Upper lobe of right lung (tissue), 1 donor: Measurements from ENCODE around the gene ZEB2. TPM values are rescaled to one million over a fixed set of nuclear protein-coding genes. Genes with fewer than 3 reads are reported as not detected.

Experiments used
- ATAC-seq: fragments of 200-7000 bp; cut with Tn5 transposase; one replicate; pipeline ENCODE4 v1.9.1; 2020; ENCODE audit warnings: mild to moderate bottlenecking, moderate library complexity
- DNase-seq: peaks from one replicate; pipeline ENCODE4 v3.0.0-alpha.2; 2020
- H3K27ac ChIP-seq: fragments of 200-600 bp; one replicate; pipeline ENCODE4 v1.8.0; 2022
- H3K27me3 ChIP-seq: fragments of 200-600 bp; one replicate; pipeline ENCODE4 v1.8.0; 2022; ENCODE audit warnings: mild to moderate bottlenecking
- H3K36me3 ChIP-seq: fragments of 200-600 bp; one replicate; pipeline ENCODE4 v1.8.0; 2022
- H3K4me1 ChIP-seq: fragments of 200-600 bp; one replicate; pipeline ENCODE4 v1.8.0; 2022
- H3K4me3 ChIP-seq: fragments of 200-600 bp; one replicate; pipeline ENCODE4 v1.8.0; 2022; ENCODE audit warnings: mild to moderate bottlenecking
- H3K9me3 ChIP-seq: fragments of 200-600 bp; one replicate; pipeline ENCODE4 v1.8.0; 2022
- CTCF ChIP-seq: fragments of 200-600 bp; IDR thresholded peaks from one replicate; pipeline ENCODE4 v1.8.0; 2022; ENCODE audit warnings: antibody characterized with exemption
- intact Hi-C: fragments of 100-400 bp; cut with DNase I; formaldehyde crosslinking; loops from one replicate; pipeline ENCODE4 v1.11.0; 2022
- total RNA-seq: library from RNA; stranded (reverse); fragmentation: NEBNext Ultra II Directional; extraction: Animal tissue kit (Norgen Biotek cat#: 25700); gene quantifications from one replicate; pipeline ENCODE4 v1.2.1, GENCODE V29; 2021
- donor health status: DM: no; HTN: yes; CAD: no; lungs with severe emphysema.

ZEB2 gene
- total RNA-seq, 1 donor from 2014 or later, result 178 TPM

- Histone ChIP-seq H3K9me3 (no peaks in the 10 kb centered on the region), H3K27ac (no peak overlapping the region), H3K4me3 (no peak overlapping the region), H3K4me1 (no peaks in the 10 kb centered on the region), H3K36me3 (no peaks in the 10 kb centered on the region), H3K27me3 (no peaks in the 10 kb centered on the region)
- ATAC-seq, result no peak
- DNase-seq, result no peak
- intact Hi-C loops, result no loop called here
- TF ChIP-seq CTCF, result no peak
These were observed 170.2 kb downstream of the ZEB2 start for GRCh38 chr2:144349674-144350073.

DNA sequence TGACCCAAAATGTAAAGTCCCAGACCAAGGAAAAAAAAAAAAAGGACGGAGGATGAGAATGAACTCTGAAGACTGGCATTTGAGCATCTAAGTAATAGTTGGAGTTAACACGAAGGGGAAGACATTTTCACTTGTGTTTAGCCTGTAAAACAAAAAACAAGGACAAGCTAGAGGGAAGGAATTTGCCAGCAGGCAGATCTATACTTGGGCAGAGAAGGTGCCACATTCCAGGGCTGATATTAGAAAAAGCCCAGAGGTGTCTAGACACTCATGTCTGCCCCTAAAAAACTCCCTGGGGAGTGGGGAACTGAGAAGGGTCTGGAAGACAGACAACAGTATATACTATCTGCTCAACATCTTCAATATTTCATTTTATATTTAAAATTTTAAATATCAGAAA lies 171.1 kb downstream of the ZEB2 start:
- intact Hi-C loops, result no loop called here
- no peak overlapping the region for H3K27ac ChIP-seq
- no peaks in the 10 kb centered on the region for H3K36me3 ChIP-seq
- DNase-seq (no peak), ATAC-seq (no peak)
- H3K4me1 ChIP-seq, result no peaks in the 10 kb centered on the region
- no peak overlapping the region for H3K4me3 ChIP-seq
- no peaks in the 10 kb centered on the region for H3K9me3 ChIP-seq
- H3K27me3 ChIP-seq, result no peaks in the 10 kb centered on the region
- no peak for TF ChIP-seq CTCF

GRCh38 chr2:144346229-144346628 lies 173.7 kb downstream of the ZEB2 start:
- no peak for ATAC-seq
- H3K27me3 ChIP-seq, result no peaks in the 10 kb centered on the region
- no peaks in the 10 kb centered on the region for H3K9me3 ChIP-seq
- H3K27ac ChIP-seq, result no peak overlapping the region
- no peak for DNase-seq
- no peak overlapping the region for H3K4me3 ChIP-seq
- H3K36me3 ChIP-seq, result no peaks in the 10 kb centered on the region
- TF ChIP-seq CTCF, result no peak
- no peaks in the 10 kb centered on the region for H3K4me1 ChIP-seq
- intact Hi-C loops, result no loop called here

GRCh38 chr2:144343145-144343544 lies 176.8 kb downstream of the ZEB2 start:
- no peak for DNase-seq
- Histone ChIP-seq H3K27me3 (no peaks in the 10 kb centered on the region), H3K4me1 (no peaks in the 10 kb centered on the region), H3K27ac (no peak overlapping the region), H3K9me3 (no peaks in the 10 kb centered on the region), H3K36me3 (no peaks in the 10 kb centered on the region), H3K4me3 (no peak overlapping the region)
- intact Hi-C loops, result no loop called here
- TF ChIP-seq CTCF, result no peak
- ATAC-seq, result no peak

DNA sequence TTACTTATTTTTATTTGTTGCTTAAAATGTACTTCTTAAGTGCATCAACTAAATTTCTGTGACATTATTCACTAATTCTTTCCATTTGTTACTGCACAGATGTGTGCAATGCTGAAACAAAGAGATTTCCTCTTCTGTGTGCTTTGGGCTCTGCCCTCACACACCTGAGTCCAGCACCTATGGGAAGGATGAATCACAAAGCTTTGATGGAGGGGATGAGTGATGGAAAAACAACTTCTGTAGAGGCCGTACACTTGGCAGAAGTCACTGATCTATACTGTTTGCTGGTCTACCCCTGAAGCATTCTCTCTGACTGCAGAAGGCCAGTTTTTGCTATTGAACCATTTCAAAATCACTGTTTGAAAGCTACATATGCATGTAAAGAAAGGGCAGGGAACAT lies 178.4 kb downstream of the ZEB2 start:
- Histone ChIP-seq H3K27me3 (no peaks in the 10 kb centered on the region), H3K4me3 (no peak overlapping the region), H3K27ac (no peak overlapping the region), H3K9me3 (no peaks in the 10 kb centered on the region), H3K36me3 (no peaks in the 10 kb centered on the region), H3K4me1 (no peaks in the 10 kb centered on the region)
- no peak for DNase-seq
- TF ChIP-seq CTCF, result no peak
- intact Hi-C loops, result no loop called here
- no peak for ATAC-seq

DNA sequence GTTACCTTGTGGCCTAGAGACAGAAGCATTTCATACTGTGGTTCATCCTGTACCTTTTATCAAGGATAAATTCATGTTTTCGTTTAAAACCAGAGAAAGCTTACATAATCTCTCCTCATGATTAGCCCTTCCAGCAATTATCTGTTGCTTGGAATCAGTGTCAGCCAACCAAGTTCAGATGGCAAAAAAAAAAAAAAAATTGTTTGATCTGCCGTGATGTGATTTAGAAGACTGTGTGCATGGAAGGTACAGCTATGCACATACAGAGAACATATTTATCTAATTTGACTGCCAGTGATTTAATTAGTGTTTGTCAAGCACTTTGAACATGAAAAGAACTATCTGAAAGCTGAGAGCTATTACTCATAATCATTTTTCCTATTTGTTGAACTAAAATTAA lies 180.9 kb downstream of the ZEB2 start:
- Histone ChIP-seq H3K4me1 (no peaks in the 10 kb centered on the region), H3K27me3 (no peaks in the 10 kb centered on the region), H3K4me3 (no peak overlapping the region), H3K9me3 (no peaks in the 10 kb centered on the region), H3K36me3 (no peaks in the 10 kb centered on the region), H3K27ac (no peak overlapping the region)
- ATAC-seq, result no peak
- DNase-seq, result no peak
- no peak for TF ChIP-seq CTCF
- intact Hi-C loops, result no loop called here
